MCF 10A (cell line): ENCODE measurements around the gene C11orf86. TPM values are rescaled to one million over a fixed set of nuclear protein-coding genes. Genes with fewer than 3 reads are reported as not detected.

ENCODE experiments used
- BruUV-seq: library from RNA; stranded (reverse); fragments of 400-500 nt; replicated peaks from 2 replicates; lab custom pipeline; 2021; lab: Mats Ljungman, UMichigan
- CTCF ChIA-PET: fragments of 300-600 bp; sonication (Branson Sonifier 250); formaldehyde crosslinking; extraction: SDS; loops from one replicate; lab custom pipeline; 2021; ENCODE audit warnings: antibody characterized with exemption, inconsistent platforms; lab: Yijun Ruan, JAX
- POLR2A ChIA-PET: fragments of 300-600, 350-650 bp; sonication (Branson Sonifier 250); formaldehyde crosslinking; extraction: SDS; loops from one replicate; lab custom pipeline; 2020; ENCODE audit warnings: antibody characterized with exemption, inconsistent platforms; lab: Yijun Ruan, JAX
- DNase-seq: peaks from one replicate; pipeline ENCODE4 v3.0.0-alpha.2; 2018; ENCODE audit not compliant: unreplicated experiment
- H3K27ac Mint-ChIP-seq: one replicate; pipeline ENCODE4 v1.8.0; 2022; ENCODE audit warnings: mild to moderate bottlenecking, low read depth, mixed read lengths; ENCODE audit not compliant: unreplicated experiment
- H3K27me3 Mint-ChIP-seq: one replicate; pipeline ENCODE4 v1.8.0; 2022; ENCODE audit warnings: mixed read lengths; ENCODE audit not compliant: insufficient read depth, unreplicated experiment
- H3K36me3 Mint-ChIP-seq: one replicate; pipeline ENCODE4 v1.8.0; 2022; ENCODE audit warnings: mild to moderate bottlenecking, moderate library complexity, mixed read lengths; ENCODE audit not compliant: insufficient read depth, unreplicated experiment
- H3K4me1 Mint-ChIP-seq: one replicate; pipeline ENCODE4 v1.8.0; 2022; ENCODE audit warnings: mixed read lengths; ENCODE audit not compliant: insufficient read depth, unreplicated experiment
- H3K4me3 Mint-ChIP-seq: one replicate; pipeline ENCODE4 v1.8.0; 2022; ENCODE audit warnings: mild to moderate bottlenecking, moderate library complexity, mixed read lengths; ENCODE audit not compliant: unreplicated experiment
- H3K9me3 Mint-ChIP-seq: one replicate; pipeline ENCODE4 v1.8.0; 2022; ENCODE audit warnings: mixed read lengths; ENCODE audit not compliant: unreplicated experiment
- intact Hi-C: fragments of 100-400 bp; cut with micrococcal nuclease; formaldehyde crosslinking; loops from 2 replicates; pipeline ENCODE4 v1.14.1; 2022
- microRNA-seq: library from miRNA; unstranded; fragments of <30 nt; microRNA quantifications from one replicate; pipeline ENCODE4 v1.2.0, GENCODE V29; 2022
- total RNA-seq: library from RNA; stranded (reverse); gene quantifications from 2 replicates; pipeline ENCODE4 v1.2.3, GENCODE V29; 2022
- TF ChIP-seq, protein P1 (sequence below): fragments of 200-600 bp; IDR thresholded peaks from one replicate; pipeline ENCODE4 v1.8.0; 2022; ENCODE audit warnings: antibody characterized with exemption, mild to moderate bottlenecking; ENCODE audit not compliant: unreplicated experiment

C11orf86 gene
- total RNA-seq, 1 experiment from 2014 or later: not detected

DNA sequence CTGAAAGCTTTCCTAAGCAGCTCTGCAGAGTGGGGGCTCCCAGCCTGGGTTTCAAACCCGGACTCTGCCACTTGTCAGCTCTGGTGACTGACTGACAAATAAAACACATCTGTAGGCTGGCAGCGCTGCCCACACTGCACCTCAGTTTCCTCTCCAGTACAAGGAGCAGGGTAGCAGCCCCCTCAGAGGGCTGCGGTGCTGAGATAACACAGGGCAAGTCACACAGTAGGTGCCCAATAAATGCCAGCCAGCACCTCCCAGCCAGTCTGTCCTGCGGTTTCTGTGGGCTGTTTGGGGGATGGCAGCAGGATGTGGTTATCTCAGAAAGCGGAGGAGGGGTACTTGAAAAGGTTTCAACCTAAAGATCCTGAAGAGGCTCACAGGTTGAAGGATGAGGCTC lies 49.3 kb downstream of the C11orf86 start:
- peaks cover 22% of the 10 kb centered on the region for H3K4me1 Mint-ChIP-seq
- peak; percentile 26 for DNase-seq
- no peak overlapping the region for H3K4me3 Mint-ChIP-seq
- POLR2A ChIA-PET: interaction anchor here (0.6 to 1.4 kb wide), 3 partner anchors 36 to 132 kb away, joined by 3 to 5 read pairs (median 3); no protein-coding TSS in a partner anchor
- H3K36me3 Mint-ChIP-seq: no peaks in the 10 kb centered on the region
- no TSS peak for BruUV-seq
- TF ChIP-seq, protein P1, sequence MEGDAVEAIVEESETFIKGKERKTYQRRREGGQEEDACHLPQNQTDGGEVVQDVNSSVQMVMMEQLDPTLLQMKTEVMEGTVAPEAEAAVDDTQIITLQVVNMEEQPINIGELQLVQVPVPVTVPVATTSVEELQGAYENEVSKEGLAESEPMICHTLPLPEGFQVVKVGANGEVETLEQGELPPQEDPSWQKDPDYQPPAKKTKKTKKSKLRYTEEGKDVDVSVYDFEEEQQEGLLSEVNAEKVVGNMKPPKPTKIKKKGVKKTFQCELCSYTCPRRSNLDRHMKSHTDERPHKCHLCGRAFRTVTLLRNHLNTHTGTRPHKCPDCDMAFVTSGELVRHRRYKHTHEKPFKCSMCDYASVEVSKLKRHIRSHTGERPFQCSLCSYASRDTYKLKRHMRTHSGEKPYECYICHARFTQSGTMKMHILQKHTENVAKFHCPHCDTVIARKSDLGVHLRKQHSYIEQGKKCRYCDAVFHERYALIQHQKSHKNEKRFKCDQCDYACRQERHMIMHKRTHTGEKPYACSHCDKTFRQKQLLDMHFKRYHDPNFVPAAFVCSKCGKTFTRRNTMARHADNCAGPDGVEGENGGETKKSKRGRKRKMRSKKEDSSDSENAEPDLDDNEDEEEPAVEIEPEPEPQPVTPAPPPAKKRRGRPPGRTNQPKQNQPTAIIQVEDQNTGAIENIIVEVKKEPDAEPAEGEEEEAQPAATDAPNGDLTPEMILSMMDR: no peak
- CTCF ChIA-PET: interaction anchor here (0.5 to 0.6 kb wide), 3 partner anchors 33 to 188 kb away, joined by 3 to 7 read pairs (median 3); no protein-coding TSS in a partner anchor
- H3K27me3 Mint-ChIP-seq: no peaks in the 10 kb centered on the region
- no peaks in the 10 kb centered on the region for H3K9me3 Mint-ChIP-seq
- intact Hi-C loops: loop anchor here (5.0 kb wide), 1 partner anchor 182 kb away; the partner anchor contains the start of gene RCE1
- no peak overlapping the region for H3K27ac Mint-ChIP-seq

DNA sequence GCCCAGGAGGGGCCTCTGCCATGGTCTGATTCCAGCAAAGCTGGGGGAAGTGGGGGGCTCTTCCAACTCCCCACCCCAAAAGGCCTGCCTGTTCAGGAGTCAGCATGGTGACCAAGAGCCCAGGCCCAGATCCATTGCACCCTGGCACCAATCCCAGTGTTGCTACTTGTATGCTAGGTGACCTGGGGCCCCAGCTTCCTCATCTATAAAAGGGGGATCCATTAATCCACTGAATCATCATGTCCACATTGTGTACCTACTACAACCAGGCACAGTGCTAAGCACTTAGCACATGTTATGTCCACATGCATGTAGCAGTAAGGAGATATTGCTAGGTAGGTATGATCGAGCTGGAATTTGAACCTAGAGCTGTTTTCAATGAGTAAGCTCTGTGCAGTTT lies 49.9 kb downstream of the C11orf86 start:
- no peak overlapping the region for H3K4me3 Mint-ChIP-seq
- H3K27me3 Mint-ChIP-seq: no peaks in the 10 kb centered on the region
- no TSS peak for BruUV-seq
- H3K9me3 Mint-ChIP-seq: no peaks in the 10 kb centered on the region
- no peaks in the 10 kb centered on the region for H3K36me3 Mint-ChIP-seq
- ChIA-PET CTCF (interaction anchor here (0.6 to 1.5 kb wide), 5 partner anchors 19 to 188 kb away, joined by 3 to 7 read pairs (median 3); partner anchors contain the start of gene RCE1), POLR2A (interaction anchor here (0.6 to 4.0 kb wide), 2 partner anchors 30 to 184 kb away, joined by 3 to 30 read pairs; partner anchors contain the start of gene RHOD)
- intact Hi-C loops: loop anchor here (5.0 kb wide), 1 partner anchor 183 kb away; the partner anchor contains the start of gene RCE1
- H3K27ac Mint-ChIP-seq: no peak overlapping the region
- H3K4me1 Mint-ChIP-seq: peaks cover 22% of the 10 kb centered on the region
- peak; percentile 24 for DNase-seq
- TF ChIP-seq, protein P1: no peak

DNA sequence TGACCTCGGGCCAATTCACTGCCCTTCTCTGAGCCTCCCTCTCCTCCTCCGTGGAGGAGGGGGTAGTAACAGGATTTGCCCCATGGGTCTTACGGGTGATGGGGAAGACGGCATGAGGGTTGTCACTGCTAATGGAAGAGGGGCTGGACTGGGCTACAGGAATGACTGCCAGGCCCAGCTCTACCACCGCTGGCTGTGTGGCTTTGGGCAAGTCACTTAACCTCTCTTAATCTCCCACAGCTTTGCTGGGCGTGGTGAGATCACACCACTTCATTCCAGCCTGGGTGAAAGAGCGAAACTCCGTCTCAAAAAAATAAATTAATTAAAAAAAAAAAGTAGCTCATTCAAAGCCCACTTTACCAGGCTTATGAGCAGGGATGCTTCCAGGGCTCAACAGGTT lies 50.6 kb downstream of the C11orf86 start:
- Mint-ChIP-seq H3K36me3 (no peaks in the 10 kb centered on the region), H3K4me1 (peaks cover 22% of the 10 kb centered on the region), H3K27ac (no peak overlapping the region), H3K27me3 (no peaks in the 10 kb centered on the region), H3K4me3 (no peak overlapping the region), H3K9me3 (no peaks in the 10 kb centered on the region)
- CTCF ChIA-PET: interaction anchor here (0.6 to 1.5 kb wide), 3 partner anchors 9 to 182 kb away, joined by 3 to 7 read pairs (median 5); partner anchors contain the start of gene RCE1
- TF ChIP-seq, protein P1: no peak
- POLR2A ChIA-PET: interaction anchor here (0.6 to 4.0 kb wide), 3 partner anchors 30 to 351 kb away, joined by 4 to 30 read pairs (median 5); partner anchors contain the start of gene RHOD
- intact Hi-C loops: no loop called here
- DNase-seq: no peak
- no TSS peak for BruUV-seq

Small RNAs within 50 kb of the gene (microRNA-seq; reads per million reads assigned to microRNA genes)
- 0.79 reads per million for gene MIR3163

Other genes with a start within 250 kb of the C11orf86 start
- 46.9 and 47.2 TPM in 2 replicates for gene SPTBN2, start 246.1 kb upstream of the C11orf86 start, total RNA-seq
- 23.3 and 27.7 TPM in 2 replicates for gene RCE1, start 131.9 kb upstream of the C11orf86 start, total RNA-seq
- gene LRFN4, start 118.2 kb upstream of the C11orf86 start, total RNA-seq: 30.4 and 39.9 TPM in 2 replicates
- 27.0 and 37.7 TPM in 2 replicates for gene PC, start 16.9 kb upstream of the C11orf86 start, total RNA-seq
- gene SYT12, start 47.8 kb downstream of the C11orf86 start, total RNA-seq: 0.44 and 0.59 TPM in 2 replicates
- gene RHOD, start 81.5 kb downstream of the C11orf86 start, total RNA-seq: 132 and 190 TPM in 2 replicates
- gene KDM2A, start 144.0 kb downstream of the C11orf86 start, total RNA-seq: 63.8 and 64.5 TPM in 2 replicates